ENCODE measurements around the gene SEC14L5.

The SEC14L5 gene

GRCh38 chr16:5045499-5046115 lies 87.5 kb downstream of the SEC14L5 start:
- no peak for DNase-seq

GRCh38 chr16:5046914-5047313 lies 88.8 kb downstream of the SEC14L5 start:
- no peak for DNase-seq

DNA sequence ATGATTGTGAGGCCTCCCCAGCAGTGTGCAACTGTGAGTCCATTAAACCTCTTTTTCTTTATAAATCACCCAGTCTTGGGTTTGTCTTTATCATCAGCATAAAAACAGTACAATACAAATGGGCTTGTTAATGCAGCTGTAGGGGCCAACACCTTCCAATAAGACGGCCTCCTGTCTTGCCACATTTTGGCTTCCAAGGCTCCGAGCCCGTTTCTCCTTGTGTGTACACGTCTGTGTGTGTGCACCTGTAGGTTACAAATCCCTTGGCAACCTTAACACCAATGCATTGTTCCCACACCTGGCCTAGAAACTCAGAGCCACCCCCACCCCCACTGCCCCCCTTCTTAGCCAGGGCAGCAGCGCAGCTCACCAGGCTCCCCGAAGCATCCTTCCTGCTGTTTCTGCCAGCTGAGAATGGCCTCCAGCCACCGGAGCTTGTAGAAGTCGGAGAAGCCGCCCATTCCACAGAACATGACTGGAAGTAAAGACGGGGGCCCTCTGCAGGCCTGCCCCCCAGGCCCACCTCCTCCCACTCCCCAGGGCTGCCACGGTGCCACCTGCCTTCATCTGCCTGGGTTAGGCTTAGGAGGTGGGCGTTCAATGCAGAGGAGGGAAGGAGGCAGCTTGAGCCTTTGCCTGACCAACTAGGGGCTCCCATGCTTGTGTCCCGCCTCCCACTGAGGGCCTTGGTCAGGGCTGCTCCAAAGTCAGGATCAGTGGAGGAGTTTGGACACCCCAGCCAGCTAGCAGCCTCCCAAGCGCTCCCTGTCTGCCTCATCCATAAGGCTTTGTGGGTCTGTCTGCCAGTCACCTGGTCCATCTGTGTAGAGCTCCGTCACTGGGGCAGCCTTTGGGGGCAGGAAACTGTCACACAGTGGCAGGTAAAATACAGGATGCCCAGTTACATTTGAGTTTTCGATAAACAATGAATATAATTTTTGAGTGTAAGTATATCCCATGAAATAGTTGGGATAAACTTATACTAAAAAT lies 97.0 kb downstream of the SEC14L5 start:
- DNase-seq: no peak

GRCh38 chr16:5056352-5056751 lies 98.2 kb downstream of the SEC14L5 start:
- DNase-seq: no peak

GRCh38 chr16:5058476-5058875 lies 100.3 kb downstream of the SEC14L5 start:
- DNase-seq: no peak

DNA sequence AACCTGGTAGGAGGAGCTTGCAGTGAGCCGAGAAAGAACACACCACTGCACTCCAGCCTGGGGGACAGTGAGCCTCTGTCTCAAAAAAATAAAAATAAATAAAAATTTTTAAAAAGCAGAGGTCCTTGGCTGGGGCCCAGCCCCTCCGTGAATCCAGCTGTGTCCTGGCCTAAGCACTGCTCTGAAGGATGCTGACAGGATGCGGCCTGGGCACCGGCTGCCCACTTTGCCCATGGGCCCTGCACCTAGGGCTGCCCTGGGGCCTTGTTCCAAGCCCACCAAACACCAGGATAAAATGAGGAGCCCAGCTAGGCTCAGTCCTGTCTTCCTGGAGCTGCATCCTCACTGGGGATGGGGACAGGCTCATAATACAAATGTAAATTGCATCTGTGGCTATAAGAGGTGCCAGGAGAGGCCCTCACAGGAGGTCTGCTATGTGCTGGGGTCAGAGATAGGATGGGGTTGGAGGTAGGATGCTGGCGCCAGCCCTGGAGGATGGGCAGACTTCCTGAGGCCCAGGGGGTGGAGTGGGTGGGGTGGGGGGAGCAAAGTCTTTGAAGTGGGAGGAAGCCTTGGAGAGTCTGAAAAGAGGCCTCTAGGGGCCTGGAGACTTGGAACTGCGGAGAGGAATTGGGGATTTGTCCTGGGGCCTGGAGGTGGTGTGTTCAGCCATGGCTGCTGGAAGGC lies 101.4 kb downstream of the SEC14L5 start:
- no peak for DNase-seq

GRCh38 chr16:5060073-5060641 lies 102.0 kb downstream of the SEC14L5 start:
- DNase-seq: no peak

- DNase-seq: no peak
Measured at GRCh38 chr16:5062051-5062450, 103.9 kb downstream of the SEC14L5 start.

DNA sequence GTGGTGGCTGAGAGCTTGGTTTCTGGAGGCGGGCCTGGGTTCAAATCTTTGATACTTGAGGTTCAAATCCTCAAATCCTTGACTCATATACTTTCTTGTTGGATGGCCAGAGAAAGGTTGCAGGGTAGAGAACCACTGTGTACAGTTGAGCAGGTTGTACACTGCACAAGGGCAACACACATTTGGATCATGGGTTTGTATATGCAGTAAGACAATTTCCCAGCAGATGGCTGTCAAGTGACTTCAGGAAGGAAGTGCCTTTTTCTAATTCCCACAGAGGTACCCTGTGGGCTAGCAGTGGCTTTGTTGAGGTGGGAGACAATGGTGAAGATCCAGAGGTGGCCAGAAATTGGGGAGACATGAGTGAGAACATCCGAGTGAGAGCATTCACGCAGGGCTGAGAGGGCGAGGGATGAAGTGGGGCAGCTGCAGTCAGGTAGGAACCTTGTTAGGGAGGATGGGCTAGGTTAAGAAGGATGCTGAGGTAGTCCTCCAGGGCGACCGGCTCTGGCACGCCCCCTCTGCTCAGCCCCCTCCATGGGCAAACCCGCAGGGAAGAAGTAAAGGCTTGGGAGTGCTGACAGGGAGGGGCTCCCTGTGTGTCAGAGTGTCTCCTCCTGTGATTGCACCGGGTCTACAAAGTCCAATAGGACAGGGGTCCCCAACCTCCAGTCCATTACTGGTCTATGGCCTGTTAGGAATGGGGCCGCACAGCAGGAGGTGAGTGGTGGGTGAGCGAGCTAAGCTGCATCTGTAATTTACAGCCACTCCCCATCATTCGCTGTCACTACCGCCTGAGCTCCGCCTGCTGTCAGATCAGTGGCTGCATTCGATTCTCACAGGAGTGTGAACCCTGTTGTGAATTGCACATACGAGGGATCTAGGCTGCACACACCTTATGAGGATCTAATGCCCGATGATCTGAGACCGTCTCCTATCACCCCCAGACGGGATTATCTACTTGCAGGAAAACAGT lies 104.9 kb downstream of the SEC14L5 start:
- DNase-seq: no peak

DNA sequence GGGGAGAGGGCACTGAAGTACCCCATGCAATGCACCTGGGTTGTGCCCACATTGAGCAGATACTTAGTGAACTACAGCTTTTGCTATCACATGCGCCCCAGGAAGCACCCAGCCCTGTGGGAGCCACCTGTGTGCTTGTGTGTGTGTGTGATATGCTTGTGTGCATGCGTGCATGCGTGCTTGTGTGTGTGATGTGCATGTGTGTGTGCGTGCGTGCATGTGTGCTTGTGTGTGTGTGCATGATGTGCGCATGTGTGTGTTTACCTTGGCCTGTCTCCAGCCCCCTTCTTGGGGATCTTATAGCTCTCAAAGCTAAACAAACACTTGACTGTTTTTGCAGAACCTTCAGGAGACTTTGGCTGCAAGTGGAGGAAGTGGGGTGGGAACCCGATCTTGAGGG lies 106.8 kb downstream of the SEC14L5 start:
- DNase-seq: no peak

GRCh38 chr16:5065326-5065725 lies 107.2 kb downstream of the SEC14L5 start:
- no peak for DNase-seq

DNA sequence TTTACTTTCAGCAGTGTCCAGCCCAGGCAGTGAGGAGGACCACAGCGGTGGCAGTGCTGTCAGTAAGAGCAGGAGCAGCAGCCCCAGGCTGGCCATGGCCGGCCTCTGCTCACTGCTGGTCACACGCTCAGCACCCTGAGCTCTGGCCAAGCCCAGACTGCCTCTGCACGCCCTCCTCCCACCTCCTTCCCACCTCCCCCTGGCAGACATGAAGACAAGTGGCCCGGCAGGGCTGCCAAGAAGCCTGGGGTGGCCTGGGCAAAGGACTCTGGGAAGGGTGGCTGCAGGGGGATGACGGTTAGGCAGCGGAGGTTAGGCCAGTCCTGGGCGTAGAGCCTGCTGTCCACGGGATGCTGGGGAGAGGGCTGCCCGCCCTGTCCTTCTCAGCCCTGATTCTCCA lies 107.7 kb downstream of the SEC14L5 start, which contains the start of gene C16orf89:
Gene C16orf89, minus strand, starts transcription at position 144 of the 400 bp plus-strand sequence. Its CDS starts 48 bp downstream, at position 96.
- DNase-seq: no peak

DNA sequence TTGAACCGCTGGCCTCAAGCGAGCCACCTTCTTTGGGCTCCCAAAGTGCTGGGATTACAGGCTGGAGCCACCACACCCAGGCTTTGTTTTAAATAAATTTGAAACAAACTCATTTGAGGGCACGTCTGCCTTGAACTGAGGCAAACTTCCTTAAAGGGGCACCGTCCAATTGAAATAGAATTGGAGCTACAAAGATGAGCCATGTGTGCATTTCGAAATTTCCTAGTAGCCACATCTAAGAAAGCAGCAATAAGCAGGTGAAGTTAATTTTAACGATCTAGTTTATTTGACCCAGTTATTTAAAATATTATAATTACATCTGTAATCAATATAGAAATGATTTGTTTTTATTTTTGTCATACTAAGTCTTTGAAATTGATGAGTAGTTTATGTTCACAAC lies 108.4 kb downstream of the SEC14L5 start:
- DNase-seq: no peak
